Activated CD8-positive, alpha-beta T cell treated with anti-CD3 and anti-CD28 coated beads, Interleukin-2, amount 10 ng/mL, durations not matched to agents 7 days and 5 days (primary cell): ENCODE results near the gene PARD6A. TPM values are rescaled to one million over a fixed set of nuclear protein-coding genes. Genes with fewer than 3 reads are reported as not detected.

Source experiments
- ATAC-seq: fragments of 150-1000 bp; cut with Tn5 transposase; one replicate; pipeline ENCODE4 v1.10.0; 2021; ENCODE audit warnings: moderate library complexity
- CTCF ChIA-PET: fragments of 350-600 bp; sonication (Branson Sonifier 250); formaldehyde crosslinking; loops from one replicate; lab custom pipeline; 2021; ENCODE audit warnings: antibody characterized with exemption; lab: Charles Lee
- POLR2A ChIA-PET: fragments of 350-600 bp; sonication (Branson Sonifier 250); formaldehyde crosslinking; loops from one replicate; lab custom pipeline; 2021; ENCODE audit warnings: antibody characterized with exemption; lab: Charles Lee
- DNase-seq: peaks from one replicate; pipeline ENCODE4 v3.0.0-alpha.2; 2020
- H3K27ac Mint-ChIP-seq: one replicate; pipeline ENCODE4 v1.8.0; 2021; ENCODE audit warnings: mild to moderate bottlenecking, mixed read lengths
- H3K27me3 Mint-ChIP-seq: one replicate; pipeline ENCODE4 v1.8.0; 2021; ENCODE audit warnings: low read depth, mixed read lengths
- H3K36me3 Mint-ChIP-seq: one replicate; pipeline ENCODE4 v1.8.0; 2021; ENCODE audit warnings: low read depth, mixed read lengths
- H3K4me1 Mint-ChIP-seq: one replicate; pipeline ENCODE4 v1.8.0; 2021; ENCODE audit warnings: low read depth, mixed read lengths
- H3K4me3 Mint-ChIP-seq: one replicate; pipeline ENCODE4 v1.8.0; 2021; ENCODE audit warnings: mild to moderate bottlenecking, mixed read lengths
- H3K9me3 Mint-ChIP-seq: one replicate; pipeline ENCODE4 v1.8.0; 2022; ENCODE audit warnings: mixed read lengths; ENCODE audit not compliant: insufficient read depth
- total RNA-seq, 2 experiments: library from RNA; stranded (reverse); gene quantifications; one replicate each; pipeline ENCODE4 v1.2.3, GENCODE V29; 2021

PARD6A gene
- total RNA-seq, 2 experiments from 2014 or later: 13.2 to 14.7 TPM

GRCh38 chr16:67661886-67662652, 1.3 kb downstream of the PARD6A start:
- Mint-ChIP-seq H3K27me3 (no peaks in the 10 kb centered on the region), H3K36me3 (peaks cover 12% of the 10 kb centered on the region), H3K9me3 (no peaks in the 10 kb centered on the region), H3K4me1 (peaks cover 38% of the 10 kb centered on the region), H3K27ac (no peak overlapping the region), H3K4me3 (peak overlapping the region; percentile 89)
- ChIA-PET CTCF (interaction anchor here (1.0 to 11.3 kb wide), 9 partner anchors 11 to 181 kb away, joined by 3 to 211 read pairs (median 10); partner anchors contain the start of genes ATP6V0D1 and CTCF), POLR2A (interaction anchor here (4.7 kb wide), 1 partner anchor 100 kb away, joined by 35 read pairs; the partner anchor contains the start of gene CTCF)
- no peak for ATAC-seq
- DNase-seq: no peak

GRCh38 chr16:67662653-67663010, 1.9 kb downstream of the PARD6A start:
- peaks cover 12% of the 10 kb centered on the region for H3K36me3 Mint-ChIP-seq
- no peak overlapping the region for H3K4me3 Mint-ChIP-seq
- DNase-seq (no peak), ATAC-seq (no peak)
- no peaks in the 10 kb centered on the region for H3K9me3 Mint-ChIP-seq
- peaks cover 44% of the 10 kb centered on the region for H3K4me1 Mint-ChIP-seq
- no peaks in the 10 kb centered on the region for H3K27me3 Mint-ChIP-seq
- no peak overlapping the region for H3K27ac Mint-ChIP-seq
- CTCF ChIA-PET: interaction anchor here (1.0 to 11.3 kb wide), 11 partner anchors 10 to 182 kb away, joined by 3 to 211 read pairs (median 8); partner anchors contain the start of genes ATP6V0D1, CARMIL2, CTCF and GFOD2
- POLR2A ChIA-PET: interaction anchor here (1.0 to 2.0 kb wide), 2 partner anchors 100 to 142 kb away, joined by 5 read pairs; partner anchors contain the start of gene CTCF

GRCh38 chr16:67663151-67663876, 2.6 kb downstream of the PARD6A start:
- CTCF ChIA-PET: interaction anchor here (1.0 to 11.3 kb wide), 14 partner anchors 9 to 266 kb away, joined by 3 to 211 read pairs (median 4); partner anchors contain the start of genes ATP6V0D1, CARMIL2, CTCF and GFOD2
- H3K4me3 Mint-ChIP-seq: no peak overlapping the region
- peak; percentile 51 for DNase-seq
- H3K27ac Mint-ChIP-seq: no peak overlapping the region
- ATAC-seq: no peak
- H3K36me3 Mint-ChIP-seq: peaks cover 9% of the 10 kb centered on the region
- peaks cover 46% of the 10 kb centered on the region for H3K4me1 Mint-ChIP-seq
- POLR2A ChIA-PET: interaction anchor here (0.6 to 2.0 kb wide), 3 partner anchors 101 to 611 kb away, joined by 4 to 5 read pairs (median 5); partner anchors contain the start of gene CTCF
- H3K9me3 Mint-ChIP-seq: no peaks in the 10 kb centered on the region
- no peaks in the 10 kb centered on the region for H3K27me3 Mint-ChIP-seq

- CTCF ChIA-PET: interaction anchor here (0.7 to 11.3 kb wide), 11 partner anchors 9 to 265 kb away, joined by 3 to 211 read pairs (median 4); partner anchors contain the start of genes CARMIL2, CTCF and GFOD2
- ATAC-seq: no peak
- H3K27ac Mint-ChIP-seq: peak overlapping the region; percentile 12
Observed at GRCh38 chr16:67663877-67664222, 3.1 kb downstream of the PARD6A start.

GRCh38 chr16:67664258-67664657, 3.5 kb downstream of the PARD6A start:
- CTCF ChIA-PET: interaction anchor here (0.7 to 11.3 kb wide), 9 partner anchors 8 to 265 kb away, joined by 3 to 211 read pairs (median 4); partner anchors contain the start of genes CARMIL2 and GFOD2
- POLR2A ChIA-PET: interaction anchor here (1.3 to 2.0 kb wide), 3 partner anchors 101 to 144 kb away, joined by 3 to 5 read pairs (median 4); no protein-coding TSS in a partner anchor
- no peak for DNase-seq
- H3K36me3 Mint-ChIP-seq: peaks cover 4% of the 10 kb centered on the region
- peaks cover 40% of the 10 kb centered on the region for H3K4me1 Mint-ChIP-seq
- no peaks in the 10 kb centered on the region for H3K9me3 Mint-ChIP-seq
- no peaks in the 10 kb centered on the region for H3K27me3 Mint-ChIP-seq
- peak overlapping the region; percentile 12 for H3K27ac Mint-ChIP-seq
- no peak for ATAC-seq
- no peak overlapping the region for H3K4me3 Mint-ChIP-seq

More at GRCh38 chr16:67663877-67664222, 3.1 kb downstream of the PARD6A start:
- Mint-ChIP-seq H3K27me3 (no peaks in the 10 kb centered on the region), H3K4me1 (peaks cover 44% of the 10 kb centered on the region), H3K9me3 (no peaks in the 10 kb centered on the region), H3K4me3 (no peak overlapping the region), H3K36me3 (peaks cover 8% of the 10 kb centered on the region)
- no peak for DNase-seq
- POLR2A ChIA-PET: interaction anchor here (0.6 to 2.0 kb wide), 4 partner anchors 101 to 612 kb away, joined by 3 to 5 read pairs (median 4); no protein-coding TSS in a partner anchor

- no peak for ATAC-seq
- POLR2A ChIA-PET: interaction anchor here (1.3 to 2.0 kb wide), 3 partner anchors 102 to 144 kb away, joined by 3 to 5 read pairs (median 4); no protein-coding TSS in a partner anchor
- CTCF ChIA-PET: interaction anchor here (1.0 to 11.3 kb wide), 5 partner anchors 19 to 183 kb away, joined by 4 to 211 read pairs (median 8); partner anchors contain the start of genes ATP6V0D1, CARMIL2 and GFOD2
- Mint-ChIP-seq H3K4me3 (no peak overlapping the region), H3K36me3 (no peaks in the 10 kb centered on the region), H3K27me3 (no peaks in the 10 kb centered on the region), H3K9me3 (no peaks in the 10 kb centered on the region), H3K27ac (no peak overlapping the region), H3K4me1 (peaks cover 40% of the 10 kb centered on the region)
- no peak for DNase-seq
Observed at GRCh38 chr16:67664871-67665270, 4.1 kb downstream of the PARD6A start.

- CTCF ChIA-PET: interaction anchor here (1.0 to 11.3 kb wide), 4 partner anchors 20 to 184 kb away, joined by 4 to 211 read pairs (median 44); partner anchors contain the start of genes ATP6V0D1 and CARMIL2
- Mint-ChIP-seq H3K4me3 (peak overlapping the region; percentile 72), H3K9me3 (no peaks in the 10 kb centered on the region), H3K36me3 (no peaks in the 10 kb centered on the region), H3K27ac (no peak overlapping the region), H3K4me1 (peaks cover 40% of the 10 kb centered on the region), H3K27me3 (no peaks in the 10 kb centered on the region)
- DNase-seq (no peak), ATAC-seq (no peak)
- POLR2A ChIA-PET: interaction anchor here (2.7 kb wide), 1 partner anchor 103 kb away, joined by 7 read pairs; the partner anchor contains the start of gene CTCF
Observed at GRCh38 chr16:67665598-67665997, 4.8 kb downstream of the PARD6A start.

- DNase-seq: no peak
- H3K4me3 Mint-ChIP-seq: peak overlapping the region; percentile 72
- no peaks in the 10 kb centered on the region for H3K27me3 Mint-ChIP-seq
- ChIA-PET POLR2A (interaction anchor here (2.7 kb wide), 1 partner anchor 103 kb away, joined by 7 read pairs; the partner anchor contains the start of gene CTCF), CTCF (interaction anchor here (1.5 to 11.3 kb wide), 6 partner anchors 22 to 185 kb away, joined by 6 to 211 read pairs (median 16); partner anchors contain the start of genes ATP6V0D1 and CARMIL2)
- H3K9me3 Mint-ChIP-seq: no peaks in the 10 kb centered on the region
- H3K4me1 Mint-ChIP-seq: peaks cover 39% of the 10 kb centered on the region
- H3K36me3 Mint-ChIP-seq: no peaks in the 10 kb centered on the region
- ATAC-seq: peak; percentile 17
- H3K27ac Mint-ChIP-seq: peak overlapping the region; percentile 46
Observed at GRCh38 chr16:67666032-67666551, 5.3 kb downstream of the PARD6A start.

GRCh38 chr16:67666559-67667452, 6.0 kb downstream of the PARD6A start, which contains the start of the genes C16orf86 and ENKD1:
Gene C16orf86, plus strand, starts transcription at chr16:67666814. Its CDS starts 157 bp downstream, at chr16:67666971.
Gene ENKD1, minus strand, starts transcription at chr16:67666750. Its CDS starts 308 bp downstream, at chr16:67666442.
- ChIA-PET POLR2A (interaction anchor here (1.6 to 2.7 kb wide), 2 partner anchors 104 to 119 kb away, joined by 6 to 7 read pairs; partner anchors contain the start of gene CTCF), CTCF (interaction anchor here (0.6 to 11.3 kb wide), 22 partner anchors 8 to 269 kb away, joined by 3 to 211 read pairs (median 6); partner anchors contain the start of genes ATP6V0D1, CARMIL2, CTCF and GFOD2)
- no peaks in the 10 kb centered on the region for H3K36me3 Mint-ChIP-seq
- peak; percentile 70 for ATAC-seq
- H3K4me3 Mint-ChIP-seq: peak within 1 kb of the TSS; percentile 83
- no peaks in the 10 kb centered on the region for H3K9me3 Mint-ChIP-seq
- peaks cover 32% of the 10 kb centered on the region for H3K4me1 Mint-ChIP-seq
- H3K27me3 Mint-ChIP-seq: no peaks in the 10 kb centered on the region
- H3K27ac Mint-ChIP-seq: peak within 1 kb of the TSS; percentile 83
- peak; percentile 88 for DNase-seq
